Type B pancreatic cell (in vitro differentiated cells): Measurements from ENCODE around the gene LDHB. TPM values are rescaled to one million over a fixed set of nuclear protein-coding genes. Genes with fewer than 3 reads are reported as not detected.

Experiments
- DNase-seq: peaks from one replicate; pipeline ENCODE4 v3.0.0; 2021; ENCODE audit warnings: mixed read lengths; ENCODE audit not compliant: unreplicated experiment; ENCODE audit errors: extremely low spot score
- H3K27ac Mint-ChIP-seq: 2 replicates; pipeline ENCODE4 v1.8.0; 2021; ENCODE audit warnings: mild to moderate bottlenecking, mixed read lengths
- H3K27me3 Mint-ChIP-seq: 2 replicates; pipeline ENCODE4 v1.8.0; 2021; ENCODE audit warnings: mixed read lengths
- H3K36me3 Mint-ChIP-seq: 2 replicates; pipeline ENCODE4 v1.8.0; 2021; ENCODE audit warnings: mixed read lengths
- H3K4me1 Mint-ChIP-seq: one replicate; pipeline ENCODE4 v1.8.0; 2021; ENCODE audit warnings: mixed read lengths; ENCODE audit not compliant: unreplicated experiment
- H3K4me3 Mint-ChIP-seq: 2 replicates; pipeline ENCODE4 v1.8.0; 2021; ENCODE audit warnings: mild to moderate bottlenecking, mixed read lengths
- H3K9me3 Mint-ChIP-seq: 2 replicates; pipeline ENCODE4 v1.8.0; 2021; ENCODE audit warnings: mixed read lengths
- CTCF ChIP-seq: fragments of 200-600 bp; sonication (generic); conservative IDR thresholded peaks from 2 replicates; pipeline ENCODE4 v1.5.0; 2021; ENCODE audit warnings: antibody characterized with exemption, mild to moderate bottlenecking
- total RNA-seq: library from RNA; stranded (reverse); gene quantifications from 2 replicates; pipeline ENCODE4 v1.2.1, GENCODE V29; 2021; ENCODE audit warnings: low replicate concordance

Gene LDHB
- total RNA-seq, 1 donor from 2014 or later = 848 TPM

GRCh38 chr12:21614506-21614905 is 43.1 kb downstream of the LDHB start:
- no peak for TF ChIP-seq CTCF
- Mint-ChIP-seq H3K9me3 (no peaks in the 10 kb centered on the region), H3K36me3 (no peaks in the 10 kb centered on the region), H3K27ac (no peak overlapping the region), H3K27me3 (peaks cover 8% of the 10 kb centered on the region), H3K4me3 (no peak overlapping the region), H3K4me1 (no peaks in the 10 kb centered on the region)
- DNase-seq = no peak

DNA sequence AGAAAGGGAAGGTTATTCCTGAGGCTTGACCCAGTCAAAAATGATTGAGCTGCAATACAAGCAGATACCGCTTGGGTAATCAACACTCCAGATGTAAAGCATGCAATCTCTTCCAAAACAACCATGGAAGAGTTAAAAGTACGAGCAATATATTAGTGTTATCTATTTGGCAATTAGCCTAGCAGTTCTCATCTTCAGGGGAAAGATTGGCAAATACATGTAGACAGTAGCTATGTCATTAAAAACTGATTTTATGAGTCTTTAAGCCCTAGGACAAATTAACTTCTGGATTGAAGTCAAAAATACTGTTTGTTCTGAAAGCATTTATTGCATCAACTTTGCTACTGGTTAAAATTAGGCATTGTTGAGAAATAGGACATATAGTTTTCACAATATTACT is 43.7 kb downstream of the LDHB start:
- H3K36me3 Mint-ChIP-seq = no peaks in the 10 kb centered on the region
- no peaks in the 10 kb centered on the region for H3K9me3 Mint-ChIP-seq
- no peak overlapping the region for H3K27ac Mint-ChIP-seq
- no peak for DNase-seq
- no peak overlapping the region for H3K4me3 Mint-ChIP-seq
- peaks cover 8% of the 10 kb centered on the region for H3K27me3 Mint-ChIP-seq
- TF ChIP-seq CTCF = no peak
- H3K4me1 Mint-ChIP-seq = no peaks in the 10 kb centered on the region

GRCh38 chr12:21608196-21608595 is 49.4 kb downstream of the LDHB start:
- H3K4me1 Mint-ChIP-seq = no peaks in the 10 kb centered on the region
- no peak overlapping the region for H3K27ac Mint-ChIP-seq
- H3K27me3 Mint-ChIP-seq = peaks cover 5% of the 10 kb centered on the region
- H3K4me3 Mint-ChIP-seq = no peak overlapping the region
- H3K9me3 Mint-ChIP-seq = no peaks in the 10 kb centered on the region
- no peaks in the 10 kb centered on the region for H3K36me3 Mint-ChIP-seq
- no peak for DNase-seq
- no peak for TF ChIP-seq CTCF

DNA sequence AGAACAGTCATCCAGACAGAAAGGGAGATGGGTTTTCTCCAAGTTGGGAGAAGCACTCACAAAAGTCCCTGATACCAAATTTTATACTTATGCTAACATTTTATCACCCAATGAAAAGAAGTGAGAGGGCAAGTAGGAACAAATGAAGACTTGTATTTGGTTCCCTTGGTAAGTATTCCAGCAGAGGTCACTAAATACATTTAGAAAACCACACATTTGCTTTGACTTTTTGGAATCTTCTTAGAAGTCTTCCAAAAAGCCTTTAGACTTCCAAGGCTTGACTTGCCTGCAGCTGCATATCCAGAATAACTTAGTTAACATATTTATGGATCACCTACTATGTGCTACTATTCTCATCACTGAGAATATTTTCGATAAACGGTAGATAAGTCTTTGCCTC is 49.9 kb downstream of the LDHB start:
- TF ChIP-seq CTCF = peak; percentile 37
- no peaks in the 10 kb centered on the region for H3K4me1 Mint-ChIP-seq
- no peak overlapping the region for H3K4me3 Mint-ChIP-seq
- no peak for DNase-seq
- H3K27ac Mint-ChIP-seq = no peak overlapping the region
- H3K36me3 Mint-ChIP-seq = no peaks in the 10 kb centered on the region
- no peaks in the 10 kb centered on the region for H3K9me3 Mint-ChIP-seq
- peaks cover 2% of the 10 kb centered on the region for H3K27me3 Mint-ChIP-seq

GRCh38 chr12:21606175-21606574 is 51.5 kb downstream of the LDHB start:
- no peak overlapping the region for H3K27ac Mint-ChIP-seq
- no peaks in the 10 kb centered on the region for H3K4me1 Mint-ChIP-seq
- no peak for TF ChIP-seq CTCF

More at GRCh38 chr12:21606175-21606574, 51.5 kb downstream of the LDHB start:
- Mint-ChIP-seq H3K36me3 (no peaks in the 10 kb centered on the region), H3K4me3 (no peak overlapping the region), H3K27me3 (peaks cover 7% of the 10 kb centered on the region), H3K9me3 (no peaks in the 10 kb centered on the region)
- no peak for DNase-seq
